B cell (primary cell): ENCODE results near the gene PPP2R5C. TPM values are rescaled to one million over a fixed set of nuclear protein-coding genes. Genes with fewer than 3 reads are reported as not detected.
"Not testable (repeated sequence)": the region's sequence is repeated elsewhere in the genome, so short reads cannot be mapped to it uniquely, and the experiment has no call there.

Source experiments
- ATAC-seq: fragments of 200-7000 bp; cut with Tn5 transposase; one replicate; pipeline ENCODE4 v1.10.0; 2021; ENCODE audit warnings: low read depth, mild to moderate bottlenecking, moderate number of reproducible peaks, moderate library complexity
- CTCF ChIA-PET: fragments of 350-600 bp; sonication (Branson Sonifier 250); formaldehyde crosslinking; loops from one replicate; lab custom pipeline; 2021; ENCODE audit warnings: antibody characterized with exemption, inconsistent platforms; lab: Charles Lee
- POLR2A ChIA-PET: fragments of 350-600 bp; sonication (Branson Sonifier 250); formaldehyde crosslinking; loops from one replicate; lab custom pipeline; 2021; ENCODE audit warnings: antibody characterized with exemption; lab: Charles Lee
- DNase-seq: peaks from one replicate; pipeline ENCODE4 v3.0.0; 2013
- H2AFZ ChIP-seq: 2 replicates; pipeline ENCODE4 v1.6.1; 2012; ENCODE audit warnings: mild to moderate bottlenecking, low read depth, low read length; ENCODE audit not compliant: insufficient read depth, poor library complexity, severe bottlenecking
- H3K27ac ChIP-seq, 2 donors: 1 replicate in 1 of 2; 2 replicates in 1 of 2; pipeline ENCODE4 v1.5.1; 2012 to 2013; ENCODE audit warnings: low read length in 2 of 2, mild to moderate bottlenecking in 2 of 2, moderate library complexity in 1 of 2
- H3K27me3 ChIP-seq, 4 experiments: fragments of 200-600 bp in 1 of 4; sonication (generic) in 1 of 4; replicated peaks in 1 of 4; 1 replicate in 2 of 4; 2 replicates in 2 of 4; pipeline versions ENCODE4 v1.6.1 to v1.7.0; 2013 to 2016; ENCODE audit warnings: low read length in 3 of 4, mild to moderate bottlenecking in 2 of 4, mixed read lengths in 1 of 4, moderate library complexity in 1 of 4; ENCODE audit not compliant: insufficient read depth in 4 of 4, control insufficient read depth in 3 of 4; ENCODE audit errors: control extremely low read depth in 1 of 4
- H3K36me3 ChIP-seq, 2 experiments: replicated peaks in 1 of 2; 1 replicate in 1 of 2; 2 replicates in 1 of 2; pipeline versions ENCODE4 v1.6.1 to v1.7.1; 2013; ENCODE audit warnings: low read length in 1 of 2; ENCODE audit not compliant: insufficient read depth in 2 of 2, control insufficient read depth in 1 of 2; ENCODE audit errors: control extremely low read depth in 1 of 2, extremely low read depth in 1 of 2
- H3K4me1 ChIP-seq, 2 donors: fragments of 200-600 bp in 1 of 2; sonication (generic) in 1 of 2; 1 replicate in 1 of 2; 2 replicates in 1 of 2; pipeline versions ENCODE4 v1.5.1 to v1.6.1; 2013 to 2017; ENCODE audit warnings: low read length in 2 of 2; ENCODE audit not compliant: control insufficient read depth in 2 of 2, insufficient read depth in 2 of 2
- H3K4me2 ChIP-seq: replicated peaks from 2 replicates; pipeline ENCODE3; 2012; ENCODE audit warnings: mild to moderate bottlenecking, low read depth, low read length; ENCODE audit not compliant: poor library complexity, severe bottlenecking
- H3K4me3 ChIP-seq, 5 experiments: fragments of 200-600 bp in 1 of 5; sonication (generic) in 1 of 5; 1 replicate in 3 of 5; 2 replicates in 2 of 5; pipeline versions ENCODE4 v1.5.1 to v1.7.0; 2011 to 2016; ENCODE audit warnings: low read length in 4 of 5, mild to moderate bottlenecking in 4 of 5, low read depth in 2 of 5, control low read depth in 1 of 5, moderate library complexity in 1 of 5; ENCODE audit not compliant: insufficient read depth in 1 of 5; ENCODE audit errors: control extremely low read depth in 1 of 5, extremely low read depth in 1 of 5
- H3K79me2 ChIP-seq: fragments of 200-600 bp; sonication (generic); one replicate; pipeline ENCODE4 v1.6.0; 2016; ENCODE audit warnings: low read length; ENCODE audit not compliant: control insufficient read depth, insufficient read depth
- H3K9ac ChIP-seq: fragments of 200-600 bp; sonication (generic); 2 replicates; pipeline ENCODE4 v1.6.1; 2017; ENCODE audit warnings: mild to moderate bottlenecking, low read length, moderate library complexity
- H3K9me3 ChIP-seq, 3 donors: one replicate each; pipeline versions ENCODE4 v1.6.1 to v1.7.1; 2013; ENCODE audit warnings: low read length in 2 of 3; ENCODE audit not compliant: control insufficient read depth in 2 of 3, insufficient read depth in 1 of 3; ENCODE audit errors: control extremely low read depth in 1 of 3
- H4K20me1 ChIP-seq: 2 replicates; pipeline ENCODE4 v1.6.0; 2012; ENCODE audit warnings: mild to moderate bottlenecking, low read length; ENCODE audit not compliant: insufficient read depth, control insufficient read depth, poor library complexity, severe bottlenecking
- H3K27ac Mint-ChIP-seq: one replicate; pipeline ENCODE4 v1.8.0; 2021; ENCODE audit warnings: mixed read lengths
- H3K27me3 Mint-ChIP-seq: one replicate; pipeline ENCODE4 v1.8.0; 2021; ENCODE audit warnings: mixed read lengths
- H3K4me1 Mint-ChIP-seq: one replicate; pipeline ENCODE4 v1.8.0; 2021; ENCODE audit warnings: mixed read lengths
- H3K4me3 Mint-ChIP-seq: one replicate; pipeline ENCODE4 v1.8.0; 2021; ENCODE audit warnings: mixed read lengths
- H3K9me3 Mint-ChIP-seq: one replicate; pipeline ENCODE4 v1.8.0; 2022; ENCODE audit warnings: mixed read lengths; ENCODE audit not compliant: insufficient read depth
- CTCF ChIP-seq: fragments of 200-600 bp; IDR thresholded peaks from one replicate; pipeline ENCODE4 v1.8.0; 2022; ENCODE audit warnings: antibody characterized with exemption, mild to moderate bottlenecking
- EZH2 ChIP-seq: IDR thresholded peaks from 2 replicates; pipeline ENCODE4 v1.6.1; 2012; ENCODE audit warnings: borderline replicate concordance, low read depth, mild to moderate bottlenecking, moderate library complexity, low read length; ENCODE audit not compliant: insufficient read depth, poor library complexity, severe bottlenecking
- WGBS: methylation state at CpG from one replicate; pipeline ENCODE4 v1.1.5; 2013; ENCODE audit warnings: missing lambda C conversion rate; ENCODE audit not compliant: insufficient coverage; 5-methylcytosine and 5-hydroxymethylcytosine counted together
- intact Hi-C: fragments of 100-400 bp; cut with micrococcal nuclease; formaldehyde crosslinking; loops from one replicate; pipeline ENCODE4 v1.10.0; 2022
- polyA plus RNA-seq: library from polyadenylated mRNA; depleted of rRNA; stranded (reverse); fragments of >200 nt; gene quantifications from 2 replicates; pipeline ENCODE4 v1.2.3, GENCODE V29; 2012
- total RNA-seq, 2 donors: library from RNA; stranded (reverse); fragments of 120-200 nt in 1 of 2; gene quantifications; 1 replicate in 1 of 2; 2 replicates in 1 of 2; pipeline versions ENCODE4 v1.2.3 to v1.2.4, GENCODE V29; 2013 to 2022

Gene PPP2R5C
- total and polyA plus RNA-seq, 2 donors (not counting 1 experiment from before 2014, with no cell fraction given), result 91.7 to 330 TPM

DNA sequence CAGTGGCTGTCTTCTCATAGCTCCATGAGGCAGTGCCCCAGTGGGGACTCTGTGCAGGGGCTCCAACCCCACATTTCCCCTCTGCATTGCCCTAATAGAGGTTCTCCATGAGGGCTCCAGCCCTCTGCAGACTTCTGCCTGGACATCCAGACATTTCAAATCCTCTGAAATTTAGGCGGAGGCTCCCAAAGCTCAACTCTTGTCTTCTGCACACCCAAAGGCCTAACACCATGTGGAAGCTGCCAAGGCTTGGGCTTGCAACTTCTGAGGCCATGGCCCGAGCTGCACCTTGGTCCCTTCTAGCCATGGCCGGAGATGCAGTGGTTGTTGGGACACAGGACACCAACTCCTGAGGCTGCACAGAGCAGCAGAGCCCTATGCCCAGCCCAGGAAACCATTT is 20.5 kb upstream of the PPP2R5C start:
- peaks cover 0 to 26% (median 13%) of the 10 kb centered on the region in 3 donors for H3K9me3 ChIP-seq
- ATAC-seq (no peak), DNase-seq (no peak)
- no peak overlapping the region for H3K27ac ChIP-seq
- no peak overlapping the region for H3K4me3 ChIP-seq
- 86% methylated on average over 3 of the region's 3 CpGs for WGBS
- H3K4me1 Mint-ChIP-seq, result peaks cover 1% of the 10 kb centered on the region
- no peak overlapping the region for H3K9ac ChIP-seq
- no peaks in the 10 kb centered on the region for H3K4me1 ChIP-seq
- TF ChIP-seq EZH2, result no peak
- no peak for TF ChIP-seq CTCF
- ChIA-PET POLR2A (no interaction called here), CTCF (no interaction called here)
- no peak overlapping the region for H3K27ac Mint-ChIP-seq
- no peaks in the 10 kb centered on the region for H3K36me3 ChIP-seq
- H3K27me3 ChIP-seq, result peaks cover 0 to 30% (median 1%) of the 10 kb centered on the region in 4 experiments
- no peaks in the 10 kb centered on the region for H4K20me1 ChIP-seq
- no peaks in the 10 kb centered on the region for H3K79me2 ChIP-seq
- H3K27me3 Mint-ChIP-seq, result peaks cover 31% of the 10 kb centered on the region
- intact Hi-C loops, result no loop called here
- no peak overlapping the region for H3K4me2 ChIP-seq
- H3K4me3 Mint-ChIP-seq, result no peak overlapping the region
- H3K9me3 Mint-ChIP-seq, result peaks cover 15% of the 10 kb centered on the region
- H2AFZ ChIP-seq, result no peak overlapping the region

DNA sequence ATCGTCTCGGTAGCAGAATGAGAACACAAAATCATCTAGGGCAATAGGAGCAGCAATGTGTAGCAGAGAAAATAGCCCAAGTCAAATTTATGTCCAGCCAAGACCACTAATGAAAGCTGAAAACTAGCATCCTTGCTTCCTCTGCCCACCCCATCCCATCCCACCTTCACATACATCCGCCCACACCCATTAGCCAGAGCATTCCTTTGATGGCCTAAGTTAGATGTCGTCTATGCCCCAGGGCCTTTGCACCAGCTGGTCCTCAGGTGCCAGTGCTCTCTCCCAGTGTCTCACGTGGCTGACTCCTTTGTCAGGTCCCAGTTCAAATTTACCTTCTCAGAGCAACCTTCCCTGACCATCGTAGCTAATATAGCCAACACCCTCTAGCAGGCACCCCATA is 17.8 kb upstream of the PPP2R5C start:
- TF ChIP-seq EZH2, result no peak
- TF ChIP-seq CTCF, result no peak
- H3K36me3 ChIP-seq, result no peaks in the 10 kb centered on the region
- no peak overlapping the region for H3K4me3 Mint-ChIP-seq
- peaks cover 0 to 18% (median 1%) of the 10 kb centered on the region in 4 experiments for H3K27me3 ChIP-seq
- no peak overlapping the region for H3K27ac Mint-ChIP-seq
- no peaks in the 10 kb centered on the region for H3K4me1 ChIP-seq
- no peak overlapping the region for H3K27ac ChIP-seq
- no peak overlapping the region for H3K4me2 ChIP-seq
- peaks cover 0 to 26% (median 13%) of the 10 kb centered on the region in 3 donors for H3K9me3 ChIP-seq
- no peak overlapping the region for H2AFZ ChIP-seq
- ATAC-seq (no peak), DNase-seq (no peak)
- H4K20me1 ChIP-seq, result no peaks in the 10 kb centered on the region
- intact Hi-C loops, result no loop called here
- H3K9me3 Mint-ChIP-seq, result peaks cover 15% of the 10 kb centered on the region
- no peak overlapping the region for H3K9ac ChIP-seq
- H3K4me3 ChIP-seq, result no peak overlapping the region
- H3K4me1 Mint-ChIP-seq, result no peaks in the 10 kb centered on the region
- ChIA-PET CTCF (no interaction called here), POLR2A (no interaction called here)
- 91% methylated on average over 6 of the region's 6 CpGs for WGBS
- peaks cover 36% of the 10 kb centered on the region for H3K27me3 Mint-ChIP-seq
- no peaks in the 10 kb centered on the region for H3K79me2 ChIP-seq

DNA sequence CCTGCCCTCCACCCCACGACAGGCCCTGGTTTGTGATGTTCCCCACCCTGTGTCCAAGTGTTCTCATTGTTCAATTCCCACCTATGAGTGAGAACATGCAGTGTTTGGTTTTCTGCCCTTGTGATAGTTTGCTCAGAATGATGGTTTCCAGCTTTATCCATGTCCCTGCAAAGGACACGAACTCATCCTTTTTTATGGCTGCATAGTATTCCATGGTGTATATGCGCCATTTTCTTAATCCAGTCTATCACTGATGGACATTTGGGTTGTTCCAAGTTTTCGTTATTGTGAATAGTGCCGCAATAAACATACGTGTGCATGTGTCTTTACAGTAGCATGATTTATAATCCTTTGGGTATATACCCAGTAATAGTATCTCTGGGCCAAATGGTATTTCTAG is 17.1 kb upstream of the PPP2R5C start:
- H3K79me2 ChIP-seq, H3K27ac Mint-ChIP-seq, DNase-seq, POLR2A ChIA-PET, H3K27ac ChIP-seq, H4K20me1 ChIP-seq, ATAC-seq, H3K4me1 Mint-ChIP-seq, H2AFZ ChIP-seq, H3K4me2 ChIP-seq, H3K4me3 Mint-ChIP-seq, H3K4me3 ChIP-seq, H3K4me1 ChIP-seq, H3K9ac ChIP-seq, CTCF ChIA-PET, H3K36me3 ChIP-seq, intact Hi-C loops: not testable (repeated sequence)
- H3K9me3 ChIP-seq, result peaks cover 0 to 25% (median 13%) of the 10 kb centered on the region in 3 donors
- no CpG with 5 or more reads among the region's 6 CpGs for WGBS
- H3K27me3 ChIP-seq, result peaks cover 0 to 12% (median 1%) of the 10 kb centered on the region in 4 experiments
- Mint-ChIP-seq H3K27me3 (peaks cover 38% of the 10 kb centered on the region), H3K9me3 (peaks cover 15% of the 10 kb centered on the region)
